ENCODE measurements around the gene UNKL.

The UNKL gene

DNA sequence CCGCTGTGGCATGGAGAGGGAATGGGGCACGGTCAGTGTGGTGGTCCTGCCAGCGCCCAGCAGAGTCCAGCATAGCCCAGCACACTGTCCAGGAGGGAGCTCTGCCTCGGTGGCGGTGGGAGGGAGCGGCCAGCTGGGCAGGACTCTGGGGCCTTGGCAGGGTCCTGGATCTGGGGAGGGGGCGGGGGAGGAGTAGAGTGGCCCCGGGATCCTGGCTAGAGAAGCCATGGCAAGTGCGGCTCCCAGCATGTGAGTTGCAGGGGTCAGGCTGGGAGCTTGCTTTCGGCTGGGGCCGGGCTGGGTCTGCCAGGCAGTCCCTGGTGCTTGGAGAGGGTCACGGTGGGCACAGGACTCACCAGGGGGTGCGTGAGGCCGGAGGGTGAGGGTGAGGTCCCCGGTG, 58.9 kb downstream of the UNKL start:
- Histone ChIP-seq H4K91ac (ENCODE audit: low read depth, low read length) (no peak overlapping the region), H3K4me2 (ENCODE audit: low read length) (no peak overlapping the region), H3K4me3 (ENCODE audit: low read depth, low read length) (no peak overlapping the region), H4K8ac (ENCODE audit: low read depth, low read length) (no peak overlapping the region), H2BK12ac (ENCODE audit: low read length) (no peak overlapping the region), H2BK5ac (ENCODE audit: low read depth, low read length, poor library complexity) (no peak overlapping the region), H2AK5ac (ENCODE audit: low read length) (no peak overlapping the region), H3K18ac (ENCODE audit: low read length) (no peak overlapping the region), H2BK120ac (ENCODE audit: insufficient read depth, low read length, poor library complexity) (no peak overlapping the region), H2AFZ (ENCODE audit: insufficient read depth, low read length, poor library complexity) (no peak overlapping the region), H3K36me3 (ENCODE audit: control insufficient read depth in 1 of 2, insufficient read depth in 2 of 2, low read length in 2 of 2) (peaks cover 2 to 9% of the 10 kb centered on the region in 2 experiments), H3K9ac (ENCODE audit: low read length) (no peak overlapping the region), H3K27me3 (ENCODE audit: insufficient read depth, low read length) (no peaks in the 10 kb centered on the region), H3K9me3 (ENCODE audit: insufficient read depth, low read depth, low read length) (no peaks in the 10 kb centered on the region), H3K14ac (ENCODE audit: low read length) (no peak overlapping the region), H3K79me2 (ENCODE audit: control insufficient read depth, insufficient read depth, low read length, poor library complexity) (peaks cover 13% of the 10 kb centered on the region), H3K79me1 (ENCODE audit: low read length) (peaks cover 8% of the 10 kb centered on the region), H3K4me1 (ENCODE audit: control insufficient read depth in 1 of 2, insufficient read depth in 2 of 2, low read length in 2 of 2) (peaks cover 7 to 8% of the 10 kb centered on the region in 2 experiments), H3K4ac (ENCODE audit: low read depth, low read length) (peak overlapping the region; percentile 49), H3K23ac (ENCODE audit: low read length) (no peak overlapping the region), H3K27ac (ENCODE audit: low read depth, low read length) (no peak overlapping the region), H4K12ac (ENCODE audit: low read depth, low read length) (no peak overlapping the region)
- DNase-seq = no peak
- no CpG with 5 or more reads among the region's 15 CpGs for WGBS (ENCODE audit: extremely low coverage, insufficient coverage, insufficient read length)

DNA sequence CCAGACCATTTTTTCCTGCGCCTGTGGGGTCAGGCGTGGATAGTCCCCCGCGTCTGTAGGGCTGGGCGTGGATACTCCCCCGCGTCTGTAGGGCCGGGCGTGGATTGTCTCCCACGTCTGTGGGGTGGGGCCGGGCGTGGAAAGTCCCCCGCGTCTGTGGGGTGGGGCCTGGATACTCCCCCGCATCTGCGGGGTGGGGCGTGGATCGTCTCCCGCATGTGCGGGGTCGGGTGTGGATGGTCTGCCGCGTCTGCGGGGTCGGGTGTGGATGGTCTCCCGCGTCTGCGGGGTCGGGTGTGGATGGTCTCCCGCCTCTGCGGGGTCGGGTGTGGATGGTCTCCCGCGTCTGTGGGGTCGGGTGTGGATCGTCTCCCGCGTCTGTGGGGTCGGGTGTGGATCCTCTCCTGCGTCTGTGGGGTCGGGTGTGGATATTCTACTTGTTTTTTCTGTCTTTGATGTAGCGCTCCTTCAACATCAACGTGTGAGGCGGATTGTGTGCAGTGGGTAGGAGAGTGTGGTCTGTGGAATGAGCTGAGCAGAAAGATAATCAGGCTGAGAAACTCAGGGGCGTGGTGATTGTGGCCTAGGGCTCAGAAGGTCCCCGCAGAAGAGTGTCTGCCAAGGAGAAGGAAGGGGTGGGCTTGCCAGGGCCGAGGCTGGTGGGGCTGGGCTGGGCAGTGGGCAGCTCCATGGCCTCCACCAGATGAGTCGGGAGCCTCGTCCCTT, 59.5 kb downstream of the UNKL start:
- Histone ChIP-seq H2BK5ac (ENCODE audit: low read depth, low read length, poor library complexity) (no peak overlapping the region), H3K9ac (ENCODE audit: low read length) (no peak overlapping the region), H4K91ac (ENCODE audit: low read depth, low read length) (no peak overlapping the region), H3K4me2 (ENCODE audit: low read length) (no peak overlapping the region), H3K4ac (ENCODE audit: low read depth, low read length) (peak overlapping the region; percentile 48), H4K12ac (ENCODE audit: low read depth, low read length) (no peak overlapping the region), H3K36me3 (ENCODE audit: control insufficient read depth in 1 of 2, insufficient read depth in 2 of 2, low read length in 2 of 2) (peaks cover 6 to 12% of the 10 kb centered on the region in 2 experiments), H2AFZ (ENCODE audit: insufficient read depth, low read length, poor library complexity) (no peak overlapping the region), H2BK12ac (ENCODE audit: low read length) (no peak overlapping the region), H3K27me3 (ENCODE audit: insufficient read depth, low read length) (no peaks in the 10 kb centered on the region), H2BK120ac (ENCODE audit: insufficient read depth, low read length, poor library complexity) (no peak overlapping the region), H3K23ac (ENCODE audit: low read length) (no peak overlapping the region), H3K79me1 (ENCODE audit: low read length) (peaks cover 8% of the 10 kb centered on the region), H3K79me2 (ENCODE audit: control insufficient read depth, insufficient read depth, low read length, poor library complexity) (peaks cover 13% of the 10 kb centered on the region), H2AK5ac (ENCODE audit: low read length) (no peak overlapping the region), H3K14ac (ENCODE audit: low read length) (no peak overlapping the region), H3K18ac (ENCODE audit: low read length) (no peak overlapping the region), H3K4me3 (ENCODE audit: low read depth, low read length) (no peak overlapping the region), H3K4me1 (ENCODE audit: control insufficient read depth in 1 of 2, insufficient read depth in 2 of 2, low read length in 2 of 2) (peaks cover 8 to 9% of the 10 kb centered on the region in 2 experiments), H3K9me3 (ENCODE audit: insufficient read depth, low read depth, low read length) (no peaks in the 10 kb centered on the region), H4K8ac (ENCODE audit: low read depth, low read length) (no peak overlapping the region), H3K27ac (ENCODE audit: low read depth, low read length) (no peak overlapping the region)
- WGBS (ENCODE audit: extremely low coverage, insufficient coverage, insufficient read length) = no CpG with 5 or more reads among the region's 49 CpGs
- DNase-seq = no peak

DNA sequence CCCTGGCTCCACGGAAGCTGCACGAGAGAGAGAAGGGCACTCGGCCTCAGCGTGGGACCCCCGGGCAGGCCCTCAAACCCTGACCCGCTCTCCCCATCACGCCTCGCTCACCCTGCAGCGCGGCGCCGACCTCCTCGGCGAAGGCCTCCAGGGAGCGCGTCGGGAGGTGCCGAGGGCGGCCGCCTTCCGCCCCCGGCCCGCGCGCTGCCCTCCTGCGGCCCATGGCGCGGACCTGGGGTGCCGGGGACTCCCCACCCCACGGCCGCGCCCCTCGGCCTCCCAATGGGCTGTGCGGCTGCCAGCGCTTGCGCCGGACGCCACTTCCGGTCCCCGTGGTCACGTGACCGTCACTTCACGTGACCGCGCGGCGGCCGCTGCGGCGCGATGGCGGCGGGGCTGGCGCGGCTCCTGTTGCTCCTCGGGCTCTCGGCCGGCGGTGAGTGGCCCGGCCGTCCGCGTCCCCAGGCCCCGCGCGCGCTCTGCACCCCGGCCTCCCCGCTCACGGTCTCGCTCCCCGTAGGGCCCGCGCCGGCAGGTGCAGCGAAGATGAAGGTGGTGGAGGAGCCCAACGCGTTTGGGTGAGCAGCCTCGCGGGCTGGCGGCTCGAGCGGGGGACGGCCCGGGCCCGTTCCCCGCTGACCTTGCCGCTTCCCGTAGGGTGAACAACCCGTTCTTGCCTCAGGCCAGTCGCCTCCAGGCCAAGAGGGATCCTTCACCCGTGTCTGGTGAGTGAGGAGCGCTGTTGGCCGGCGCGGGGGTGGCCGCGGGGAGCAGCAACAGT, 62.7 kb downstream of the UNKL start, which contains the start of the genes GNPTG and TSR3:
Gene GNPTG (plus strand): TSS at position 350 of the 781 bp plus-strand sequence. CDS start 35 bp downstream, at position 385.
Gene TSR3 (minus strand): TSS at position 297 of the 781 bp plus-strand sequence. CDS start 74 bp downstream, at position 223.
- WGBS (ENCODE audit: extremely low coverage, insufficient coverage, insufficient read length) = no CpG with 5 or more reads among the region's 98 CpGs
- Histone ChIP-seq H3K4me3 (ENCODE audit: low read depth, low read length) (peak within 1 kb of the TSS; percentile 100), H2BK120ac (ENCODE audit: insufficient read depth, low read length, poor library complexity) (peak within 1 kb of the TSS; percentile 49)

DNA sequence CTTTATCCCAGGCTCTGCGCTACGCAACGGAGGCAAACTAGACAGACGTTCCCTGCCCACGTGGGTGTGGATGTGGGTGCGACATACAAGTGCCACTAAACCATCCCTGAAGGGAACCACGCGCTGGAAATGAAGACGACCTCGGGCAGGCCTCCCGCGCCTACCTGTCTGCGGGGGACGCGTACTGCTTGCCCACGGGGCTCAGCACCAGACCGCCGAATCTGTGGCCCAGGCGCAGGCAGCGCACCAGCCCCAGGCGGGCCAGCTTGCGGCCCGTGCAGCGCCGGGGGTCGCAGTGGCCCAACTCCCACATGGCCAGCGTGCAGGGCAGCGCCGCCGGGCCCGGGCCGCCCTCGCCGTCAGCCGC, 63.3 kb downstream of the UNKL start:
- peak overlapping the region; percentile 64 for H4K91ac ChIP-seq (ENCODE audit: low read depth, low read length)
- H3K9ac ChIP-seq (ENCODE audit: low read length) = peak overlapping the region; percentile 95
- no peak overlapping the region for H3K23ac ChIP-seq (ENCODE audit: low read length)
- no peak overlapping the region for H2BK12ac ChIP-seq (ENCODE audit: low read length)
- no peaks in the 10 kb centered on the region for H3K27me3 ChIP-seq (ENCODE audit: insufficient read depth, low read length)
- H3K79me1 ChIP-seq (ENCODE audit: low read length) = peaks cover 8% of the 10 kb centered on the region
- peak overlapping the region; percentile 97 for H3K4me3 ChIP-seq (ENCODE audit: low read depth, low read length)
- WGBS (ENCODE audit: extremely low coverage, insufficient coverage, insufficient read length) = no CpG with 5 or more reads among the region's 35 CpGs
- peaks cover 13% of the 10 kb centered on the region for H3K79me2 ChIP-seq (ENCODE audit: control insufficient read depth, insufficient read depth, low read length, poor library complexity)
- H2AK5ac ChIP-seq (ENCODE audit: low read length) = peak overlapping the region; percentile 62
- peak overlapping the region; percentile 56 for H3K14ac ChIP-seq (ENCODE audit: low read length)
- H3K27ac ChIP-seq (ENCODE audit: low read depth, low read length) = no peak overlapping the region
- H3K36me3 ChIP-seq (ENCODE audit: control insufficient read depth in 1 of 2, insufficient read depth in 2 of 2, low read length in 2 of 2) = peaks cover 31 to 32% of the 10 kb centered on the region in 2 experiments
- peak overlapping the region; percentile 89 for H3K4me2 ChIP-seq (ENCODE audit: low read length)
- DNase-seq = no peak
- peak overlapping the region; percentile 87 for H2AFZ ChIP-seq (ENCODE audit: insufficient read depth, low read length, poor library complexity)
- H2BK120ac ChIP-seq (ENCODE audit: insufficient read depth, low read length, poor library complexity) = peak overlapping the region; percentile 24
- peak overlapping the region; percentile 45 for H4K12ac ChIP-seq (ENCODE audit: low read depth, low read length)
- peaks cover 8 to 9% of the 10 kb centered on the region in 2 experiments for H3K4me1 ChIP-seq (ENCODE audit: control insufficient read depth in 1 of 2, insufficient read depth in 2 of 2, low read length in 2 of 2)
- H3K4ac ChIP-seq (ENCODE audit: low read depth, low read length) = peak overlapping the region; percentile 75
- H3K18ac ChIP-seq (ENCODE audit: low read length) = peak overlapping the region; percentile 21
- no peak overlapping the region for H2BK5ac ChIP-seq (ENCODE audit: low read depth, low read length, poor library complexity)
- peak overlapping the region; percentile 73 for H4K8ac ChIP-seq (ENCODE audit: low read depth, low read length)
- no peaks in the 10 kb centered on the region for H3K9me3 ChIP-seq (ENCODE audit: insufficient read depth, low read depth, low read length)

More for the DNA sequence above, 62.7 kb downstream of the UNKL start, which contains the start of the genes GNPTG and TSR3:
- H4K12ac ChIP-seq (ENCODE audit: low read depth, low read length) = peak within 1 kb of the TSS; percentile 88
- H2BK5ac ChIP-seq (ENCODE audit: low read depth, low read length, poor library complexity) = peak within 1 kb of the TSS; percentile 10
- peak within 1 kb of the TSS; percentile 83 for H3K14ac ChIP-seq (ENCODE audit: low read length)
- H4K91ac ChIP-seq (ENCODE audit: low read depth, low read length) = peak within 1 kb of the TSS; percentile 64
- peak within 1 kb of the TSS; percentile 95 for H4K8ac ChIP-seq (ENCODE audit: low read depth, low read length)
- H3K79me1 ChIP-seq (ENCODE audit: low read length) = peaks cover 8% of the 10 kb centered on the region
- peaks cover 13% of the 10 kb centered on the region for H3K79me2 ChIP-seq (ENCODE audit: control insufficient read depth, insufficient read depth, low read length, poor library complexity)
- peaks cover 8 to 9% of the 10 kb centered on the region in 2 experiments for H3K4me1 ChIP-seq (ENCODE audit: control insufficient read depth in 1 of 2, insufficient read depth in 2 of 2, low read length in 2 of 2)
- no peaks in the 10 kb centered on the region for H3K27me3 ChIP-seq (ENCODE audit: insufficient read depth, low read length)
- peak within 1 kb of the TSS; percentile 93 for H2AFZ ChIP-seq (ENCODE audit: insufficient read depth, low read length, poor library complexity)
- H3K9me3 ChIP-seq (ENCODE audit: insufficient read depth, low read depth, low read length) = no peaks in the 10 kb centered on the region
- peak within 1 kb of the TSS; percentile 75 for H3K4ac ChIP-seq (ENCODE audit: low read depth, low read length)
- H3K18ac ChIP-seq (ENCODE audit: low read length) = peak within 1 kb of the TSS; percentile 34
- H3K9ac ChIP-seq (ENCODE audit: low read length) = peak within 1 kb of the TSS; percentile 95
- H2AK5ac ChIP-seq (ENCODE audit: low read length) = peak within 1 kb of the TSS; percentile 62
- no peak within 1 kb of the TSS for H3K27ac ChIP-seq (ENCODE audit: low read depth, low read length)
- no peak within 1 kb of the TSS for H3K23ac ChIP-seq (ENCODE audit: low read length)
- H3K4me2 ChIP-seq (ENCODE audit: low read length) = peak within 1 kb of the TSS; percentile 89
- DNase-seq = peak; percentile 71 to 90
- no peak within 1 kb of the TSS for H2BK12ac ChIP-seq (ENCODE audit: low read length)
- peaks cover 31 to 32% of the 10 kb centered on the region in 2 experiments for H3K36me3 ChIP-seq (ENCODE audit: control insufficient read depth in 1 of 2, insufficient read depth in 2 of 2, low read length in 2 of 2)
